ENCODE measurements around the gene RELL1.
A peak's percentile ranks its signal among the peaks of the same experiment; 100 is the strongest.

RELL1 gene

DNA sequence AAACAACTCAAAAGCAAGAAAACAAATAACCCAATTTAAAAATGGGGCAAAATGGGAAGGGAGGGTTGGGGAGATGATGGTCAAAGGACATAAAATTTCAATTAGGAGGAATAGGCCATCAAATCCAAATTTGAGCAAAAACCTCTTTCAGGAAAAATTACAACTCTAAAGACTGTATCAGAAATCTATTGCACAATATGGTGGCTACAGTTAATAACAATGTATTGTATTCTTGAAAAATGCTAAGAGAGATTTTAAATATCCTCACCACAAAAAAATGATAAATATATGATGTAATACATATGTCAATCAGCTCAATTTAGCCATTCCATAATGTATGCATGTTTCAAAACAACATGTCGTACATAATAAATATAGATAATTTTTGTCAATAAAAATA, 60.7 kb downstream of the RELL1 start:
- no peaks in the 10 kb centered on the region for H3K9me3 Mint-ChIP-seq
- H3K27me3 Mint-ChIP-seq = no peaks in the 10 kb centered on the region
- no peak overlapping the region for H3K4me3 Mint-ChIP-seq
- H3K36me3 Mint-ChIP-seq = peaks cover 55% of the 10 kb centered on the region
- H3K4me1 Mint-ChIP-seq = no peaks in the 10 kb centered on the region
- H3K27ac Mint-ChIP-seq = no peak overlapping the region
- CTCF ChIA-PET = no interaction called here
- no peak for DNase-seq

DNA sequence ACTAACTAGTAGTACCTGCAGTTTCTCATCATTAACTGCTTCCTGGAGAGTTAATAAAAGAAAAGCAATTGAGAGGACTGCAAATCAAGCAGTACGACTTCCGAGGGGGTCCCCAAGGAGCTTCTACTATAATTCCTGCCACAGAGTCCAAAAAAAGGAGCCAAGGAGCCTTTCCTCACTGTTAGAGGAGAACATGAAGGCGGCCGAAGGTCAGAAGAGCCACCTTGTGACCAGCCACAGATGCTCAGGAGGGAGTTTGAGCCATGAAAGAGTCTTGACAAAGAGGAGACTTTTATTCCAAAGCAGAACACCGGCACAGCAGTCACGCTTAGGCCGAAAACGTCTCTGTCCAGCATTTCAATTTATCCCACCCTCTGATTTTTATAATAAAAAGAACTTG, 62.2 kb downstream of the RELL1 start:
- H3K4me3 Mint-ChIP-seq = no peak overlapping the region
- no peak overlapping the region for H3K27ac Mint-ChIP-seq
- H3K9me3 Mint-ChIP-seq = no peaks in the 10 kb centered on the region
- DNase-seq = no peak
- no peaks in the 10 kb centered on the region for H3K27me3 Mint-ChIP-seq
- no peaks in the 10 kb centered on the region for H3K4me1 Mint-ChIP-seq
- CTCF ChIA-PET = no interaction called here
- peaks cover 48% of the 10 kb centered on the region for H3K36me3 Mint-ChIP-seq

DNA sequence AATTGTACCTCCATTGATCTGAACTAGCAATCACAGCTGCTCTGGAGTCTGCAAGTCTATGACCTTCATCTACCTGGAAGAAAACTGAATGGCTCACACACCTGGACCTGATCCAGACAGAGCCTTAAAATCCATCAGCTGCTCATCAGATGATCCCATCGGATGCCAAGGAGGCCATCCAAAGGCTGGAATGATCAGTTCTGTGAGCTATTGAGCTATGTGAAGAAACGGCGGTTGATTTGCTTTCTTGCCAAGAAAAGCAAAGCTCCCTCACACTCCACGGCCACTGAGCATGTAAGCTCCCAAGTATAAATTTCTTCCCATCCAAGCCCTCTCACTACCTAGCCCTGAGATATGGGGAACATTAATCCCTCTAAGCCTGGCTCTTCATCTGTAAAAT, 63.1 kb downstream of the RELL1 start:
- DNase-seq = no peak
- H3K27ac Mint-ChIP-seq = no peak overlapping the region
- H3K36me3 Mint-ChIP-seq = peaks cover 43% of the 10 kb centered on the region

DNA sequence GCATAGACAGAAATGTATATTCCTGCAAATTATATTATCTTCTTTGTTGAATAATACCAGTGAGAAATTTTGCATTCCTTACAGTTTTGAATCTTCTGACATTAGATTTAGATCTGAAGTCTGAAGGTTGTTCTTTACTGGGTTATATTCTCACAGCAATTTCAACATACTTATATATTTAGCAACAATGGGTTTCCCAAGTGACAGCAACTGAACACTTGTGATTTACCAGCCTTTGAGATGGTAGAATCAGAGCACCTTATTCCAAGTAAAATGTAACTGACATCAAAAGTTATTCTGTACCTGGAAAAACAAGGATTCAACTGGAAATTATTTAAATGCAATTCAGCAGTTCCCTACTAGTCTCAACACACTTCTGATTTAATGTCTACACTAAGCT, 66.0 kb downstream of the RELL1 start:
- Mint-ChIP-seq H3K36me3 (peaks cover 36% of the 10 kb centered on the region), H3K4me3 (no peak overlapping the region), H3K9me3 (no peaks in the 10 kb centered on the region), H3K27me3 (no peaks in the 10 kb centered on the region), H3K27ac (no peak overlapping the region), H3K4me1 (no peaks in the 10 kb centered on the region)
- CTCF ChIA-PET = interaction anchor here (1.0 to 2.7 kb wide), 2 partner anchors 17 to 144 kb away, joined by 3 to 9 read pairs; no protein-coding TSS in a partner anchor
- no peak for DNase-seq

More for the DNA sequence above, 63.1 kb downstream of the RELL1 start:
- Mint-ChIP-seq H3K27me3 (no peaks in the 10 kb centered on the region), H3K9me3 (no peaks in the 10 kb centered on the region), H3K4me3 (no peak overlapping the region), H3K4me1 (no peaks in the 10 kb centered on the region)
- CTCF ChIA-PET = interaction anchor here (0.8 to 1.2 kb wide), 2 partner anchors 11 to 22 kb away, joined by 3 to 4 read pairs; no protein-coding TSS in a partner anchor

DNA sequence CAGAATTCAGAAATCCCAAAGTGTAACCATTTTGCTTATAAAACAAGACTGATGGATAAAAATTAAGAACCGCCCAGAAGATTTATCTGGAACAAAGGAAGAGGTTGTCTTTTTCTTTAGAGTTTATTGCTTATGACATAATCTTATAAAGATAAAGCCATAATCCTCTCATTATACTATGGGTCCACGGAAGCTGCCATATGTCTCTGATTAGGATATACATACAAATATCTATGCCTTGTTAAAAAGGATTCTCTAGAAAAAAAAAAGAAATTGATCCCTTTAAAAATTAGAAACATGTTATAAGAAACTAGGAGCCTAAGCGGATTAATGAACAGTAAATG, 70.5 kb downstream of the RELL1 start:
- CTCF ChIA-PET = interaction anchor here (1.0 kb wide), 1 partner anchor 109 kb away, joined by 3 read pairs; no protein-coding TSS in a partner anchor
- H3K4me3 Mint-ChIP-seq = no peak overlapping the region
- H3K27ac Mint-ChIP-seq = no peak overlapping the region
- H3K27me3 Mint-ChIP-seq = no peaks in the 10 kb centered on the region
- no peaks in the 10 kb centered on the region for H3K4me1 Mint-ChIP-seq
- peaks cover 24% of the 10 kb centered on the region for H3K36me3 Mint-ChIP-seq
- no peaks in the 10 kb centered on the region for H3K9me3 Mint-ChIP-seq
- DNase-seq = no peak

DNA sequence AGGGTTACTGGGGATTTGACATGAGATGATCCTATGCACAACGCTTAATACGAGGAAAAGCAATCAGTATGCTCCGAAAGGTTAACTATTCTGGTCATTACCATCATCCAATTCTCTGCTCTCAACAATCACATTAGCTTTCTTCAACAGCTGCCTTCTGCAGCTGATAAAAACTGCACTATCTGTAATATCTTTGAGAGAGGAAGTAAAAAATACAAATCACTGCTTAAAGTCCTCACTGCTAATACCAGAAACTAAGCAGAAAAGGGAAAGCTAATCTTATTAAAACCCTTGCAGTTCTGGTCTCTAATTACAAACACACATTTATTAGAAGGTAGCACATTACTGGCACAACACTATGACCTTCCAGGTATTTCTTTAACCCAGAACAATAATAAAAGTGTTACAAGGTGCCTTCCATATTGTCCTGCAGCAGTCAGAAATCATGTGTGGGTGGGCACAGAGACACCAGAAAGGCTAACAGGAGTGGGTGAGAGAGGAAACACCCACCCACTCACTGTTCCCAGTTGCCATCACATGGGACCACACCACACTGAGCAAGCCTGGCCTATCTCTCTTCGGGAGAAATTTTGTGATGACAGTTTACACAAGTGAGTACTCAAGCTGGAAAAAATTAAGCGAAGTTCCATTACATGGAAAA, 71.0 kb downstream of the RELL1 start:
- CTCF ChIA-PET = interaction anchor here (1.0 kb wide), 1 partner anchor 109 kb away, joined by 3 read pairs; no protein-coding TSS in a partner anchor

DNA sequence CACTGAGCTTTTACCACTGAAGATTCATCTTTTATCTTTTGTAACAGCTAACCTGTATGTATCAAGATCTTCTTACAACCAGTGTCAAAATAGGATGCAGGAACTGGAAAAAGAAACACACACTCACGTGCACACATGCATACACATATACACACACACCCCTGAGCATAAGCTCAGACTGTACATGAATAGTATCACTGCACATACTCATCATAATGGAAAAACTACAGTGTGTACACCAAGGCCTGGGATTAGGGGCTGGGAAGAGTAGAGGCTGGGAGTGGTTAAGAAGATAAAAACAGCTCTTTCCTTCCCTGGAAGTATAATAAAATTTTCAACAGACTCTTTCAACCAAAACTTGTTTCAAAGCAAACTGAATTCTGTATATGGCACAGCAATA, 73.4 kb downstream of the RELL1 start:
- Mint-ChIP-seq H3K4me1 (no peaks in the 10 kb centered on the region), H3K27me3 (no peaks in the 10 kb centered on the region), H3K27ac (no peak overlapping the region), H3K4me3 (no peak overlapping the region), H3K9me3 (no peaks in the 10 kb centered on the region), H3K36me3 (peaks cover 32% of the 10 kb centered on the region)
- no peak for DNase-seq
- CTCF ChIA-PET = interaction anchor here (0.8 to 2.6 kb wide), 2 partner anchors 10 kb away, joined by 4 to 18 read pairs; no protein-coding TSS in a partner anchor

More for the DNA sequence above, 71.0 kb downstream of the RELL1 start:
- DNase-seq = no peak
- no peaks in the 10 kb centered on the region for H3K4me1 Mint-ChIP-seq
- H3K27me3 Mint-ChIP-seq = no peaks in the 10 kb centered on the region
- H3K9me3 Mint-ChIP-seq = no peaks in the 10 kb centered on the region
- H3K4me3 Mint-ChIP-seq = no peak overlapping the region
- peaks cover 28% of the 10 kb centered on the region for H3K36me3 Mint-ChIP-seq
- no peak overlapping the region for H3K27ac Mint-ChIP-seq

DNA sequence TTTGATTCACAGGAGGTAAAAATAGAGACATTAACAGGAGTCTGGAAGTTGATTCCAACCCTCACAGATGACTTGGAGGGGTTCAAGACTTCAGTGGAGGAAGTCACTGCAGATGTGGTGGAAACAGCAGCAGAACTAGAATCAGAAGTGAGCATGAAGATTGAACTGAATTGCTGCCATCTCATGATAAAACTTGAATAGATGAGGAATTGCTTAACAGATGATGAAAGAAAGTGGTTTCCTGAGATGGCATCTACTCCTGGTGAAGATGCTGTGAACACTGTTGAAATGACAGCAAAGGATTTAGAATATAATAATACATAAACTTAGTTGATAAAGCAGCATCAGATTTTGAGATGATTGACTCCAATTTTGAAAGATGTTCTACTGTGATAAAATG, 76.5 kb downstream of the RELL1 start:
- Mint-ChIP-seq H3K36me3 (peaks cover 28% of the 10 kb centered on the region), H3K9me3 (no peaks in the 10 kb centered on the region), H3K4me1 (peaks cover 6% of the 10 kb centered on the region), H3K27me3 (peaks cover 4% of the 10 kb centered on the region), H3K27ac (no peak overlapping the region), H3K4me3 (no peak overlapping the region)
- CTCF ChIA-PET = no interaction called here
- DNase-seq = no peak

DNA sequence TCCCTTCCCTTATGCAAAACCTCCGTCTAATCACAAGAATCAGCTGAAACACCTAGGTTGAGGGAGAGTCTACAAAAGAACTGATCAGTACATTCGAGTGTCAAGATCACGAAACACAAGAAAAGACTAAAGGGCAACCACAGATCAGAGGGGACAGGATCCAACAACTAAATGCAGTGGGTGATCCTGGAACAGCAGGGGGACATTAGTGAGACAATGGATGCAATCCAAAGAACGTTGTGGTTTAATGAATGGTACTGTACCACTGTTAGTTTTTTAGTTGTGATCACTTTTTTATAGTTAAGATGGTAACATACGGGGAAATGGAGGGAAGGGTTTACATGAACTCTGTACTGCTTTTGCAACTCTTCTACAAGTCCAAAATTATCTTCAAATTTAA, 79.2 kb downstream of the RELL1 start:
- no peaks in the 10 kb centered on the region for H3K9me3 Mint-ChIP-seq
- CTCF ChIA-PET = no interaction called here
- H3K27me3 Mint-ChIP-seq = peaks cover 4% of the 10 kb centered on the region
- peaks cover 19% of the 10 kb centered on the region for H3K36me3 Mint-ChIP-seq
- no peak for DNase-seq
- no peak overlapping the region for H3K27ac Mint-ChIP-seq
- H3K4me1 Mint-ChIP-seq = peaks cover 10% of the 10 kb centered on the region
- H3K4me3 Mint-ChIP-seq = no peak overlapping the region

DNA sequence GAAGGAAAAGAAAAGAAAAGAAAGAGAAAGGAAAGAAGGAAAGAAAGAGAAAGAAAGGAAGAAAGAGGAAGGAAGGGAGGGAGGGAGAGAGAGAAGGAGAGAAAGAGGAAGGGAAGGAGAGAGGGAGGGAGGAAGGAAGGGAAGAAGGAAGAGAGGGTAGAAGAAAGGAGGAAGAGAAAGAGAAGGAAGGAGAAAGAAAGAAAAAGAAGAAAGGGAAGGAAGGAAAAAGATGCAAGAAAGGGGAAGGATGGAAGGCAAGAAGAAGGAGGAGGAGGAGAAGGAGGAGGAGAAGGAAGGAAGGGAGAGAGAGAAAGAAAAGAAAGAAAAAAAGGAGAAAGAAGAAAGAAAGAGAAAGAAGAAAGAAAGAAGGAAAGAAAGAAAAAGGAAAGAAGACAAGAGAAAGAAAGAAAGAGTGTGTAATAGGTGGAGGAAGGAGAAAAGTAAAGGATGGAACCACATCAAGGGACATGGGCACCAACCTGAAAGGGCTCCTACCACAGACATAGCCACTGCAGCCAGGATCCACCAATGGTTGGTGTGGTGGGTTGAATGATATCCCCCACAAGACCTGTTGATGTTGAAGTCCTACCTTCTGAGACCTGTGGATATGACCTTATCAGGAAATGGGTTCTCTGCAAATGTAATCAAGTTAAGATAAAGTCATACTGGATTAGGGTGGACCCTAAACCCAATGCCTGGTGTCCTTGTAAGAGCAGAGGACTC, 80.2 kb downstream of the RELL1 start:
- CTCF ChIA-PET = no interaction called here
- H3K27me3 Mint-ChIP-seq = peaks cover 4% of the 10 kb centered on the region
- peaks cover 15% of the 10 kb centered on the region for H3K36me3 Mint-ChIP-seq
- peak overlapping the region; percentile 62 for H3K27ac Mint-ChIP-seq
- DNase-seq = no peak
- H3K4me1 Mint-ChIP-seq = peaks cover 10% of the 10 kb centered on the region
- H3K4me3 Mint-ChIP-seq = no peak overlapping the region
- no peaks in the 10 kb centered on the region for H3K9me3 Mint-ChIP-seq

DNA sequence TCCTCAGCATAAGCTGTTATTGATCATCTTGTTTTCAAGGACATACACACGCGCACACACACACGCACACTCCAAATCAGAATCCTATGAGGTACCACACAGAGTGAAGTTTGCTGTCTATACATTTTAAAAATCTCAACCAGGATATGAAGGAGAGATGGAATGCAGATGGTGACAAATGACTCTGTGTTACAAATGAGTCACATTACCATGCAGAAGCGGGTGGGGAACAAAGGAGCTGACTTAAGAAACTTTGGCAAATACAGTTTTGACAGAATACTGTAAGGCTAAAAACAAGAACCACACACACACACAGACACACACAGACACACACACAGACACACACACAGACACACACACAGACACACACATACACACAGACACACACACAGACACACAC, 81.7 kb downstream of the RELL1 start:
- Mint-ChIP-seq H3K27me3 (peaks cover 4% of the 10 kb centered on the region), H3K9me3 (no peaks in the 10 kb centered on the region), H3K27ac (no peak overlapping the region), H3K4me1 (peaks cover 10% of the 10 kb centered on the region), H3K4me3 (no peak overlapping the region), H3K36me3 (peaks cover 8% of the 10 kb centered on the region)
- CTCF ChIA-PET = interaction anchor here (0.7 to 4.4 kb wide), 6 partner anchors 9 to 431 kb away, joined by 3 to 18 read pairs (median 9); no protein-coding TSS in a partner anchor
- DNase-seq = no peak

DNA sequence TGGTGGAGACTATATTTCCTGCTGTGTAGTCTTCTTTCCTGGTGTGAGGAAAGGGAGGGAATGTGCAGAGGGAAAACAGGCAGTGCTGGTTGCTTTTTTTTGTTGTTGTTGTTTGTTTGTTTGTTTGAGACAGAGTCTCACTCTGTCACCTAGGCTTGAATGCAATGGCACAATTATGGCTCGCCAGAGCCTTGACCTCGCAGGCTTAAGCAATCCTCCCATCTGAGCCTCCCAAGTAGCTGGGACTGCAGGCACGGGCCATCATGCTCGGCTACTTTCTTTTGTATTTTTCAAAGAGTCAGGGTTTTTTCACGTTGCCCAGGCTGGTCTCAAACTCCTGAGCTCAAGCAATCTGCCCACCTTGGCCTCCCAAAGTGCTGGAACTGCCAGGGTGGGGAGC, 82.5 kb downstream of the RELL1 start:
- Mint-ChIP-seq H3K27me3 (peaks cover 4% of the 10 kb centered on the region), H3K9me3 (no peaks in the 10 kb centered on the region), H3K4me3 (no peak overlapping the region), H3K27ac (no peak overlapping the region), H3K36me3 (peaks cover 3% of the 10 kb centered on the region), H3K4me1 (peaks cover 10% of the 10 kb centered on the region)
- no peak for DNase-seq
- CTCF ChIA-PET = interaction anchor here (0.7 to 4.4 kb wide), 15 partner anchors 10 to 433 kb away, joined by 3 to 18 read pairs (median 4); no protein-coding TSS in a partner anchor

DNA sequence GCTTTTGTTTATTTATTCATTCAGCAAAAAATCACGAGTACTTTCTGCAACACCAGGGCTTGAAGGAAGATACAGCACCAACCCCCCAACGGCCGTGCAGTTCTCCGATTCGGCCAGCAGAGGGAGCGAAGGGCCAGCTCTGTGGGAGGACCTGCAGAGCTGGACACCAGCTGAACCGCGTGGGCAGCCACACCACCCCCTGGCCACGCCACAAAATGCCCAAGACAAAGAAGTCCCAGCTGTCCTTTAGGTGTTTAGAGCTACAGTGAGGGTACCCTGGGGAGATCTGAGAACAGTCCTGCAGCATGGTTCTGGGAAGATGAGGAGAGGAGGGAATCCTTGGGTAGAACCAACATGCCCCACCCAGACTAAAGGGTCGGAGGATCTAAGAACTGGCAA, 83.1 kb downstream of the RELL1 start:
- peaks cover 2% of the 10 kb centered on the region for H3K36me3 Mint-ChIP-seq
- H3K4me3 Mint-ChIP-seq = no peak overlapping the region
- peaks cover 13% of the 10 kb centered on the region for H3K4me1 Mint-ChIP-seq
- peak; percentile 83 for DNase-seq
- no peaks in the 10 kb centered on the region for H3K9me3 Mint-ChIP-seq
- no peak overlapping the region for H3K27ac Mint-ChIP-seq
- CTCF ChIA-PET = interaction anchor here (0.7 to 4.4 kb wide), 24 partner anchors 9 to 434 kb away, joined by 3 to 18 read pairs (median 4); no protein-coding TSS in a partner anchor
- peaks cover 4% of the 10 kb centered on the region for H3K27me3 Mint-ChIP-seq

DNA sequence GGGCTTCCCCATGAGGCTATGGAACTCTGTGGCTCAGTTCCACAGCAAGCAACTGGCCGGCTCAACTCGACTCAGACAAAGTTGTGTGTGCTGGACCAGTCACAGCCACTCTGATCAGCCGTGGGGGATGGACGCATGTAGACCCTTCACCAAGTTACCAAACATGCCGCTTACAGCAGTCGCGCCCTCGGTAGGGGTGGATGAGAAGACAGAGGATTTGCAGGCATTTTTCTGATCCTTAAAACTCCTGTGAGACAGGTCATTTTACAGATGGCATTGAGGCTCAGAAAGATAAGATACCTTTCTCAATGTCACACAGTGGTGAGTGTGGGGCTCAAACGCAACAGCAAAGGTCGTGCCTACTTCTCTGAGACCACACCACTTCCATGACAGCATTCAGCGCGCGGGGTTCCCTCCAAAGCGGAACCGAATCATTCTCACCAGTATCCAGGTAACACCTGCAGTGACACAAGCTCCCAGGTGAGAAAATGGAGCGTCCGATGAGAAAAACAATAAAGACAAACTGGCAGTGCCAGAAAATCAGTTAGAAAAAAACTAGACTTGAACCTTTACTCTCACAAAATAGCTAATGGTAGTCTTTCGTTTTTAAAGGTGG, 83.6 kb downstream of the RELL1 start:
- H3K27ac Mint-ChIP-seq = no peak overlapping the region

More for the DNA sequence above, 83.6 kb downstream of the RELL1 start:
- H3K9me3 Mint-ChIP-seq = no peaks in the 10 kb centered on the region
- DNase-seq = no peak
- H3K4me1 Mint-ChIP-seq = peaks cover 13% of the 10 kb centered on the region
- CTCF ChIA-PET = interaction anchor here (0.7 to 4.4 kb wide), 23 partner anchors 9 to 434 kb away, joined by 3 to 18 read pairs (median 4); no protein-coding TSS in a partner anchor
- H3K27me3 Mint-ChIP-seq = peaks cover 4% of the 10 kb centered on the region
- H3K4me3 Mint-ChIP-seq = no peak overlapping the region
- H3K36me3 Mint-ChIP-seq = no peaks in the 10 kb centered on the region
